ENCODE measurements around the gene PRXL2A. TPM values are rescaled to one million over a fixed set of nuclear protein-coding genes. Genes with fewer than 3 reads are reported as not detected.
"Not testable (repeated sequence)": the region's sequence is repeated elsewhere in the genome, so short reads cannot be mapped to it uniquely, and the experiment has no call there.

The PRXL2A gene
- total RNA-seq, 3 donors from 2014 or later, result 6.1 to 11.1 (median 10.8) TPM

DNA sequence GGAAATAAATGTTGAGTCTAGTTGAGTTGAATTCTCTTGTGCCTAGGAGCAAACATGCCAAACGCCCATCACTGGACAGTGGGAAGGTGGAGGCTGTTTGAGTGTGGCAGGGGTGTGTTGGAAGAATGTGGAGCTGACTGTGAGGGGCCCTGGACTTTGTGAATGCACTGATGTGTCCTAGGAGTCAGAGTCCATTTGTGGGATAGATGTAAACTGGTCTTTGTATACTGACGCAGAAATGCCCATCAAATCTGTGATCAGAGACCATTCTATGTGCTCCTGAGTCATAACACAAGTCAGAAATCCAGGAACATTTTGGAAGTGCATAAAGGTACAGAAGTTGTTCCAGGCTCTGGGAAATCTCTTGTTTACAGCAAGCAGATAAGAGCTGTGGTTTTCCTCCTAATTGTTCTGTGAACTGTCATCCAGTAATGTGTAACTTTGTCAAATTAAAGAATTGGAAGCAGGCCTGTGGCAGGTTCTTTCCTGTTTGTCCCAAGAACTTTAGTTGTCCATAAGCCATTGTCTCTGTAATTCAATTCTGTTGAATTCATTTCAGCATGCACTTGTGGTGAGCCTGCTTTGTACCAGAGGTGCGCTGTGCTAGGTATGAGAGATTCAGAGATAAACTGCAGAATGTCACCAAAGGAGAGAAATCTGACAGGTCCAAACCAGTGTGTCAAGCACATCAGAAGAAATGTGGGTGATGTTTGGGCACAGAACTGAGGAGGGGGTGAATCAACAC, 7.6 kb downstream of the PRXL2A start:
- ATAC-seq (no peak), DNase-seq (no peak)
- Mint-ChIP-seq H3K4me1 (ENCODE audit: low read depth) (peaks cover 4% of the 10 kb centered on the region), H3K27me3 (ENCODE audit: low read depth) (no peaks in the 10 kb centered on the region), H3K36me3 (ENCODE audit: insufficient read depth) (no peaks in the 10 kb centered on the region), H3K4me3 (no peak overlapping the region), H3K9me3 (no peaks in the 10 kb centered on the region)

DNA sequence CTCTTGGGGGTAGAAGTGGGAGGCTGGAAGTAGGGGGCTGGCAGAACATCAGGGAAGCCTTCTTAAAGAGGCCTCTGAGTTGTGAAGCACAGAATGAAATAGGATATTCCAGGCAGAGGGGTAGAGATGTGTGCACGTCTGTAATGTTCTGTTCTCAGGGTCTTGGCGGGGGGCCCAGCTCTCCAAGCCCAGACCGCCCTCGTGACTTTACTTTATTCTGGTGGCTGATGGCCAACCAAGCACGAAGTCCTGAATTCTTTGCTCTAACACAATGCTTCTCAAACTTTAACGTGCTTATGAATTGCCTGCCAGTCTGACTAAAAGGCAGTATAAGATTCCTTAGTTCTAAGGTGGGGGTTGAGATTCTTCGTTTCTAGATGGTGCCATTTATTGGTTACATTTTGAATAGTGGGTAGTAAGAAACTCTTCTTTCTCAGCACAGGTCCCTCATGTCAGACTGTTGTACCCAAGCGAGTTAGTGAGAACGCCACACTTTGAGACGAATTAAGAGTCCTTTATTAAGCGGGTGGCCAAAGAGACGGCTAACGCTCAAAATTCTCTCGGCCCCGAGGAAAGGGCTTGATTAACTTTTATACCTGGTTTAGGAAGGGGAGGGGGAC, 8.2 kb downstream of the PRXL2A start:
- H3K4me1 Mint-ChIP-seq (ENCODE audit: low read depth), result peaks cover 4% of the 10 kb centered on the region
- DNase-seq (no peak), ATAC-seq (no peak)
- no peaks in the 10 kb centered on the region for H3K9me3 Mint-ChIP-seq
- H3K4me3 Mint-ChIP-seq, result no peak overlapping the region
- H3K27me3 Mint-ChIP-seq (ENCODE audit: low read depth), result no peaks in the 10 kb centered on the region
- H3K36me3 Mint-ChIP-seq (ENCODE audit: insufficient read depth), result no peaks in the 10 kb centered on the region

DNA sequence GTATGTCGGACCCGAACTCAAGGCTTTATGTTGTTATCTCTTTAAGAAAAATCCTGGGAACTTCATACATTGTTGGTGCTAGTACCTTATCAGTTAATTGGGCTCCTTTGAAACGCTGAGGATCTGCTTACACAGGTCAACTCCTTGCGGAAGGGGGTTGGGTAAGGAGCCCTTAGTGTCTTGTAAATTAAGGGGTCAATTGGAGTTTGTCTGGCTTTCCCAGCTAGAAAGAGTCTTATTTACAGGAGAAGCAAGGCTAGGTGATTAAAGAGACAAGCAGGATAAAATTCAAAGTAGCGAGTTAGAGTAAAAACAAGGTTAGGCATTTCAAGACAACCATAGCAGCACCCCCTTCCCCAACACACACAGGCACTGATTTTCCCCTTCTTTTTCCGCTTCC, 8.9 kb downstream of the PRXL2A start:
- H3K4me1 Mint-ChIP-seq (ENCODE audit: low read depth); H3K36me3 Mint-ChIP-seq (ENCODE audit: insufficient read depth); H3K27me3 Mint-ChIP-seq (ENCODE audit: low read depth); H3K4me3 Mint-ChIP-seq; H3K9me3 Mint-ChIP-seq; DNase-seq; ATAC-seq: not testable (repeated sequence)

DNA sequence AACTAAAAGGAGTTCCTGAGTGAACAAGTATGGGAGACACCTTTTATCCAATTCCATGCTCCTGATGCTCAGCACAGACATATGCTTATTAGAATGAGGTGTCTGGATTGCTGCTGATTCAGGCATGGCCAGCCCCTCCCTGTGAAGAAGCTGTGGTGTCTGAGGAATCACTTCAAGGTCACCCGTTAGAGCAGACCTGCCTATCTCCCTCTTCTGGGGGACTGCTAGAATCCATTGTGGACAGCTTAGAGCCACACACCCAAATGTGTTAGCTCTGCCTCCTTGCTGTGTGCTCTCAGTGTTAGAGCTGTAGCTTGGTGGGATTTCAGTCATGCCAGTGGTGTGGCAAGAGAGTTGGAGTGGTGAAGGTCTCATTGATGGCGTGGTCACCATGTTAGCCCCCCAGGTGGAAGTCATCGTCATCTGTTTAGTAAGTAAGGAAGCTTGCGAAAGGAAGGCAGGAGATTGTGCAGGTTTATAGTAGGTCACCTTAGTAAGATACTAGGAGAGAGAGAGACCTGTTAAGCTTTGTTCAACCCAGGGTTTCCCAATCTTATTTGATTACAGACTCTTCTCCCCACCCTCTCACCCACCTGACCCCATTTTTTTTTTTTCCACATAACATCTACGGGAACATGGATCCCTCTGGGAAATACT, 12.8 kb downstream of the PRXL2A start:
- DNase-seq (no peak), ATAC-seq (no peak)
- peaks cover 5% of the 10 kb centered on the region for H3K36me3 Mint-ChIP-seq (ENCODE audit: insufficient read depth)
- H3K4me1 Mint-ChIP-seq (ENCODE audit: low read depth), result no peaks in the 10 kb centered on the region
- H3K4me3 Mint-ChIP-seq, result no peak overlapping the region
- no peaks in the 10 kb centered on the region for H3K27me3 Mint-ChIP-seq (ENCODE audit: low read depth)
- H3K9me3 Mint-ChIP-seq, result no peaks in the 10 kb centered on the region

DNA sequence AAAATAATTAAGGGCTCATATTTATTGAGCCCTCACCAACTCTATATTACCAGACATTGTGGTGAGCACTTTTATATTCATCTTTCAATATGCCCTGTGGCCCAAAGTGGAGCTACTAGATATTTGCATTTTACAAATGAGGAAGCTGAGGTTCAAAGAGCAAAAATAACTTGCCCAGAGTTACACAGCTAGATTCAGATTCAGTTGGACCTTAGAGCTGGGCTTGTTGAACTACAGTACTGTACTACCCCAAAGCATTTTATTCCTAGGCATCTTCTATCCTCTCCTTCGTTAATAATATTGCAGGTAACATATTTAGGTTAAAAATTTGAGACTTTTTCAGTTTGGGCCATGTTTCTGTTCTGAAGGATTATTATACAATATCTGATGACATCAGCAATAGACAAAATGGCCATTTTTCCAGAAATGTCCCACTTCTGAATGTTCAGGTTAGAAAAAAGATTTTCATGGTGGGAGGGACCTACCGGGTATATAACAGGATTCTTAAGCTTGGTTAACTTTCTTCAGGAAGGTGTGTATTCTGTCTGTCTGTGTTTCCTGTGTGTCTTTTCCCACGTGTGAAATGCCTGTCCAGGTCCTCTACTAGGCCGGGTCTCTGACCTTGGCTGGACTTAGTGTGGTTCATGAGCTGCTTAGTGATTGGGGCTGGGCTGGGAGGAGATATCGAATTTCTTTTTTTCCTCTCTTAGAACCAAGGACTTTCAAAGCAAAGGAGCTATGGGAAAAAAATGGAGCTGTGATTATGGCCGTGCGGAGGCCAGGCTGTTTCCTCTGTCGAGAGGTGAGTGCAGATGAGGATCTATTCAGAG, 13.6 kb downstream of the PRXL2A start:
- Mint-ChIP-seq H3K36me3 (ENCODE audit: insufficient read depth) (peaks cover 6% of the 10 kb centered on the region), H3K4me1 (ENCODE audit: low read depth) (no peaks in the 10 kb centered on the region), H3K9me3 (no peaks in the 10 kb centered on the region), H3K27me3 (ENCODE audit: low read depth) (no peaks in the 10 kb centered on the region), H3K4me3 (no peak overlapping the region)
- DNase-seq (no peak), ATAC-seq (no peak)

DNA sequence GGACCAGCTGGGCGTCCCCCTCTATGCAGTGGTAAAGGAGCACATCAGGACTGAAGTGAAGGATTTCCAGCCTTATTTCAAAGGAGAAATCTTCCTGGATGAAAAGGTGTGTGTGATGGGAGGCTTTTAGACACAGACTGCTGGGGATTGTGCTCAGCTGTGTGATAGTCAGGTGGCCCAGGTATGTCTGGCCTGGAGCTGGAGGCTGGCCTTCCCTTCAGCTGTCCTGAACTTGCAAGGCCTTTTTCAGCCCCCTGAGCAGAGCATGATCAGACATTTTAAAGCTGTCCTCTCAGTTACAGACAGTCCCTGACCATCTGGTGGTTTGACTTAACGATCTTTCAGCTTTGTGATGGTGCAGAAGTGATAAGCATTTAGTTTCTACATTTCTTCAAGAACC, 17.6 kb downstream of the PRXL2A start:
- Mint-ChIP-seq H3K36me3 (ENCODE audit: insufficient read depth) (peaks cover 9% of the 10 kb centered on the region), H3K4me3 (no peak overlapping the region), H3K9me3 (no peaks in the 10 kb centered on the region), H3K27me3 (ENCODE audit: low read depth) (no peaks in the 10 kb centered on the region), H3K4me1 (ENCODE audit: low read depth) (no peaks in the 10 kb centered on the region)
- ATAC-seq (no peak), DNase-seq (no peak)

DNA sequence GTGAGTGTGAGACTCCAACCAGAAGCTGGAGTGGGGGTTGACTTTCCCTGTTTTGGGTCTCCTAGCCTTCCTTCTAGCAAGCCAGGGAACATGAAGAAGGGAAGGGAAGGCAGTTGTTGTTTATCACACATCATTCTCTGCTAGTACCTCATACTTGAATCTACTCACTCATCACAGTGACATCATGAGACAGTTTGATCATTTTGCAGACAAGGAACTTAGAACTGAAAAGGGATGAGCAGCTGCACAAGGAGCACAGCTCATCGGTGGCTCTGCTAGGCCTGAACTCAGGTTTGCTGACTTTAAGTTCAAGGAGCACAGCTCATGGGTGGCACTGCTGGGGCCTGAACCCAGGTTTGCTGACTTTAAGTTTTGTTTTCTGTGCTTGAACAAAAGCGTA, 19.2 kb downstream of the PRXL2A start:
- Mint-ChIP-seq H3K4me3 (no peak overlapping the region), H3K9me3 (no peaks in the 10 kb centered on the region), H3K36me3 (ENCODE audit: insufficient read depth) (peaks cover 9% of the 10 kb centered on the region), H3K27me3 (ENCODE audit: low read depth) (no peaks in the 10 kb centered on the region), H3K4me1 (ENCODE audit: low read depth) (no peaks in the 10 kb centered on the region)
- ATAC-seq (no peak), DNase-seq (no peak)

DNA sequence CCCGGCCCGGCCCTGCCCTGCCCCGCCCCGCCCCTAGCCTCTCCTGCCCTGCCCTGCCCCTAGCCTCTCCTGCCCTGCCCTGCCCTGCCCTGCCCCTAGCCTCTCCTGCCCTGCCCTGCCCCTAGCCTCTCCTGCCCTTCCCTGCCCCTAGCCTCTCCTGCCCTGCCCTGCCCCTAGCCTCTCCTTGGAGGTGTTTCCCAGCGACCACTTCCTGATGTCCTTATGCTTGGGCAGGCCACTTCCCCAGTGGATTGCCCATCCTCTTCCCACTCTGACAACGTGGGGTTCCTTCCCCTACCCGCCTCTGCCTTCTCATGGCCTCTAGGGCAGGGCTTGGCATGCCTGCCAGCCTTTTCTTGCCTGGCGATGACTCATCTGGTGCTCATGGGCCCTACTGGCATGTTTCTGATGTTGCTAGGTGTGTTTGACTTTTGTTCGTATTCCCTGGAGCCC, 21.2 kb downstream of the PRXL2A start:
- H3K27me3 Mint-ChIP-seq (ENCODE audit: low read depth), result no peaks in the 10 kb centered on the region
- no peak for ATAC-seq
- H3K36me3 Mint-ChIP-seq (ENCODE audit: insufficient read depth), result peaks cover 9% of the 10 kb centered on the region
- no peak overlapping the region for H3K4me3 Mint-ChIP-seq
- no peaks in the 10 kb centered on the region for H3K4me1 Mint-ChIP-seq (ENCODE audit: low read depth)
- no peak for DNase-seq
- no peaks in the 10 kb centered on the region for H3K9me3 Mint-ChIP-seq

DNA sequence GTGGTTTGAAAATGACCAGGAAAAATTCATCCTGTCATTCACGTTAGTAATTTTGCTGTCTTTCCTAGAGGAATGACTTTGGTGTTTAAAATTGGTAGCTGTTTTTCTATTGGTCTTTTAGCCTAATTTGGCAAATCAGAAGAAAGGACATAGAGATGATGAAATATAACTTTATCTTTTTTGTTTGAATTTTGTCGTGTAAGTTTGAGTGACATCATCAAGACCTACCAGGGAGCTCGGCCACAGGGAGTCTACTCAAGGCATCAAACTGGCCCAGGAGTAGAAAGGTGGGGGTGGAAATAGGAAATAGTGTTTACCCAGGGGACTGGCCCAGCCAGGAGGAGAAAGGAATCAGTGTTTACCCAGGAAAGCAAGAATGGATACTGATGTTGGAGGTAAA, 24.8 kb downstream of the PRXL2A start:
- ATAC-seq (no peak), DNase-seq (no peak)
- H3K27me3 Mint-ChIP-seq (ENCODE audit: low read depth), result peaks cover 8% of the 10 kb centered on the region
- no peaks in the 10 kb centered on the region for H3K4me1 Mint-ChIP-seq (ENCODE audit: low read depth)
- peaks cover 3% of the 10 kb centered on the region for H3K36me3 Mint-ChIP-seq (ENCODE audit: insufficient read depth)
- H3K4me3 Mint-ChIP-seq, result no peak overlapping the region
- no peaks in the 10 kb centered on the region for H3K9me3 Mint-ChIP-seq

DNA sequence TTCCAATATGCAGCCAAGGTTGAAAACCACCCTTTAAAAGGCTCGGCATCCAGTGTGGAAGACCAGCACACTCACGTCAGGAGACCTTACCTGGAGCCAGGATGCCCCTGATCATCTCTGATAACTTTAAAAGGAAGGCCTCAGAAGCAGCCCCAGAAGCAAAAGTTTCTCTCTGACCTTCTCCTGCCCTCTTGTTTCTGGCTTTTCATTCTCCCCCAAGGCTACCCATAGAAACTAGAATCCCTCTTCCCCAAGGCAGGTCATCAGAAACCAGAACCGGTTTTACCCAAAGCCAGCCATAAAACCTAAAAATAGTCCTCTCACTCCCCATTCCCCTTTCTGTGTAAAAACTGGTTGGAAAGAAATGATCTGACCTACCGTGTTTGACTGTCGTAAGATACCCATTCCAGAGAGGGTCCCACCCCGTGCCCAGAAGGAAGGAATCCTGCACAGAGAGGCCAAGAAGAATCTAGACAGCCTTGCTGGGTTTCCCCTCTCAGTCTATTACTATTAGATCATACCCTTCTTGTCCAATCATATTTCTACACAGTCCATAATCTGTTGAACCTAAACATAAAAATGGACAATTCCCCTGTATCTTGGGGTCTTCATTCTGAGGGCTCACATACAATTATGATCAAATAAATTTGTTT, 28.2 kb downstream of the PRXL2A start:
- ATAC-seq (no peak), DNase-seq (no peak)
- H3K4me3 Mint-ChIP-seq, result no peak overlapping the region
- H3K9me3 Mint-ChIP-seq, result no peaks in the 10 kb centered on the region
- H3K27me3 Mint-ChIP-seq (ENCODE audit: low read depth), result peaks cover 8% of the 10 kb centered on the region
- H3K4me1 Mint-ChIP-seq (ENCODE audit: low read depth), result no peaks in the 10 kb centered on the region
- H3K36me3 Mint-ChIP-seq (ENCODE audit: insufficient read depth), result no peaks in the 10 kb centered on the region

DNA sequence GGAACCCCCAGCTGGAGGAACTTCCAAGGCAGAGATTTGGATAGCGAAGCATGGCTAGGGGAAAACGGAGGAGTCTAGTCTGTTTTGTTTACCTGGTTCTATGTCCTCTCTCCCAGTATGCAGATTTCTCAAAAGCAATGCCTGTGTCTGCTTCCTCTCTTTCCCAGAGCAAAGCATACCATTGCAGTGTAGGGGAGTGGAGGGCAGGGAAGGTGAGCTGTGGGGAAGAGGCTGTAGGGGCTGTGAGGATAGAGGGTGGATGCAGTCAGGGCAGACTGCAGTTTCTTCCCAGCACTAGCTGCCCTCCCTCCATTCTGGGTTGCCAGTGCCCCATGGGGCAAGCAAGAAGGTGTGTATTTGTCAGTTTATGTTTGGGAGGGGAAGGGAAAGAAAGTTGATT, 28.9 kb downstream of the PRXL2A start:
- no peaks in the 10 kb centered on the region for H3K4me1 Mint-ChIP-seq (ENCODE audit: low read depth)
- no peaks in the 10 kb centered on the region for H3K9me3 Mint-ChIP-seq
- no peaks in the 10 kb centered on the region for H3K36me3 Mint-ChIP-seq (ENCODE audit: insufficient read depth)
- H3K27me3 Mint-ChIP-seq (ENCODE audit: low read depth), result peaks cover 8% of the 10 kb centered on the region
- H3K4me3 Mint-ChIP-seq, result no peak overlapping the region
- DNase-seq (no peak), ATAC-seq (no peak)

DNA sequence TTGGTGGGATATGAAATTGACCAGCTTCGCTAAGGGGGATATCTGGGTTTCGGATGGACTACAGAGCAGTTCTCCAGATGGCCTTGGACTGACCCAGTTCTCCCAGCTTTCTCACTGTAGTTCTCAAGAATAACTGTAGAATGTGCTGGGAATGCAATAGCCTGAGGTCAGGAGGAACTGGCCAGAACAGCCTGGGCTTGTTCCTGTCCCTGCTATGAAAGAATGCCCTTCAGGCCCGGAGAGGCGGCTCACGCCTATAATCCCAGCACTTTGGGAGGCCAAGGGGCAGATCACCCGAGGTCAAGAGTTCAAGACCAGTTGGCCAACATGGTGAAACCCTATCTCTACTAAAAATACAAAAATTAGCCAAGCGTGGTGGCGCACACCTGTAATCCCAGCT, 33.5 kb downstream of the PRXL2A start:
- H3K4me3 Mint-ChIP-seq, result no peak overlapping the region
- DNase-seq (no peak), ATAC-seq (no peak)
- no peaks in the 10 kb centered on the region for H3K9me3 Mint-ChIP-seq
- H3K36me3 Mint-ChIP-seq (ENCODE audit: insufficient read depth), result no peaks in the 10 kb centered on the region
- H3K4me1 Mint-ChIP-seq (ENCODE audit: low read depth), result peaks cover 29% of the 10 kb centered on the region
- H3K27me3 Mint-ChIP-seq (ENCODE audit: low read depth), result peaks cover 8% of the 10 kb centered on the region

DNA sequence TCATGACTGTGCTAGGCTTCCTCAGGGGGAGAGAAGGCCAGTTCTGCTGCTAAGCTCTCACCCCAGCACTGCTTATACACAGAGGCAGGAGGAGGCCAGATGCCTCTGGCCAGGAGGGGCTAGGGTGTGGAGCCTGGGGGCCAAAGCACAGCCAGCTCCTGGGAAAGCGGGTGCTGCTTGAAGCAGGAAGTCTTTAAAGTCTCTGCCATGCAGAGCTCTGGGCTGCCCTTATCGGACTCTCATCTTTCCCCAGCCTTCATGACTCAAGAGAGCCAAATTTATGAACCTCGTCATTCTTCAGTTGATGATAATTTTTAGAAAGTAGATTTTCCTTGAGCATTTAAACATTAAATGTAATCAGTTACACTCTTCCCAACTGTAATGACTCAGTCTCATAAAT, 34.5 kb downstream of the PRXL2A start:
- ATAC-seq, result no peak
- Mint-ChIP-seq H3K9me3 (no peaks in the 10 kb centered on the region), H3K36me3 (ENCODE audit: insufficient read depth) (no peaks in the 10 kb centered on the region)

DNA sequence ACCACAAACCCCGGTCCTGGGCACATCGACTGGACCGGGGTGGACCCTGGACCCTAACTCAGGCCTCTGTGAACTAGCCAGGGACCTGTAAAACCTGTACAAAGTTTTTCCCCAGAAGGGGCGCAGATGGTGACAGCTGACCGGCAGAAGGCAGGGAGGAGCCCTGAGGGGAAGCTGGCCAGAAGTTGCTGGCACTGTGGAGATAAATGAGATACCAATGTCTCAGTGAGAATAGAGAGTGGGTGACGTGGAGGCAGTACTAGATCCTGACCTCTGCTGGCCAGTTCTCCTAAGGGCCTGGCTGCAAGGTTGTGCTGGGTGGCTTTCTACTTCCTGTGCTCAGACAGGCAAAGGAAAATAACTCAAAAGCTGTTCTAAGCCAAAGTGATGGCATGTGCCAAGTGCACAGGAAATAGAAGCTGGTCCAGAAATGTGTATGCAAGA, 35.2 kb downstream of the PRXL2A start:
- no peak for DNase-seq
- Mint-ChIP-seq H3K9me3 (no peaks in the 10 kb centered on the region), H3K27me3 (ENCODE audit: low read depth) (no peaks in the 10 kb centered on the region), H3K4me3 (no peak overlapping the region), H3K36me3 (ENCODE audit: insufficient read depth) (no peaks in the 10 kb centered on the region), H3K4me1 (ENCODE audit: low read depth) (peaks cover 38% of the 10 kb centered on the region)
- no peak for ATAC-seq

More for the DNA sequence above, 34.5 kb downstream of the PRXL2A start:
- Mint-ChIP-seq H3K27me3 (ENCODE audit: low read depth) (peaks cover 3% of the 10 kb centered on the region), H3K4me1 (ENCODE audit: low read depth) (peaks cover 37% of the 10 kb centered on the region), H3K4me3 (no peak overlapping the region)
- no peak for DNase-seq
